Mammary epithelial cell (primary cell): Measurements from ENCODE around the gene OR1N2.

Experiments used
- CTCF ChIP-seq, 2 donors: IDR thresholded peaks in 1 of 2; conservative IDR thresholded peaks in 1 of 2; 2 replicates each; pipeline ENCODE4 v1.5.1; 2011 to 2012; ENCODE audit warnings: inconsistent platforms in 2 of 2, low read length in 2 of 2, mild to moderate bottlenecking in 2 of 2, control low read depth in 1 of 2, low read depth in 1 of 2; ENCODE audit not compliant: insufficient read depth in 1 of 2; ENCODE audit errors: extremely low read depth in 1 of 2
- EZH2 ChIP-seq: IDR thresholded peaks from 2 replicates; pipeline ENCODE4 v1.6.1; 2012; ENCODE audit warnings: low read length, inconsistent platforms, borderline replicate concordance

GRCh38 chr9:122536134-122536533 lies 16.8 kb upstream of the OR1N2 start:
- TF ChIP-seq CTCF (conservative IDR thresholded peaks at IDR 0.05 in 1 of 2, IDR thresholded peaks at IDR 0.05 in 1 of 2; ENCODE audit: extremely low read depth in 1 of 2, insufficient read depth in 1 of 2, low read depth in 1 of 2, low read length in 2 of 2) (no peak), EZH2 (no peak)
